SIG-M5 treated with dmso at 0.1 percent for 504 hours (cell line): ENCODE measurements around the gene TRMT44.
"Not testable (repeated sequence)": the region's sequence is repeated elsewhere in the genome, so short reads cannot be mapped to it uniquely, and the experiment has no call there.

ENCODE experiments used
- DNase-seq: peaks from one replicate; lab custom pipeline; 2025; ENCODE audit not compliant: unreplicated experiment; lab: John Stamatoyannopoulos, UW

Gene TRMT44

GRCh38 chr4:8510191-8510590 is 69.6 kb downstream of the TRMT44 start:
- DNase-seq: no peak

GRCh38 chr4:8510611-8511285 is 70.2 kb downstream of the TRMT44 start:
- DNase-seq: no peak

DNA sequence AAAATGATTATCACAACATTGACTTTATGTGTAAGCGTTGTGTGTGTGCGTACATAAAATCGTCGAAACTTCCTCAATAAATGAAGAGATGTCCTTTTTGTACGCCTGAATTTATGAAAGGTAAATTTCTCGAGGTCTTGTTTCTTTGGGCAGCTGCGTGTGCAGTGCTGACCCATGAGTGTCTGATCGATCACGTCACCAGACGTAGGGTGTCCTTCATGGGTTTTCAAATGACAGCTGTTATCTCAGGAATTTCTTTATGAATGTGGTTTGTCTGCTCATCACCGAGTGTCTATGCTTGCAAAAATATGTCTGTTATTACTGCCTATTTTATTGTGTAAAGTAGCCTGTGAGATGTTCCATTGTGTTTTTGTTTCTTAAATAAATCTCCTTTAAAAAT is 71.9 kb downstream of the TRMT44 start:
- DNase-seq: no peak

DNA sequence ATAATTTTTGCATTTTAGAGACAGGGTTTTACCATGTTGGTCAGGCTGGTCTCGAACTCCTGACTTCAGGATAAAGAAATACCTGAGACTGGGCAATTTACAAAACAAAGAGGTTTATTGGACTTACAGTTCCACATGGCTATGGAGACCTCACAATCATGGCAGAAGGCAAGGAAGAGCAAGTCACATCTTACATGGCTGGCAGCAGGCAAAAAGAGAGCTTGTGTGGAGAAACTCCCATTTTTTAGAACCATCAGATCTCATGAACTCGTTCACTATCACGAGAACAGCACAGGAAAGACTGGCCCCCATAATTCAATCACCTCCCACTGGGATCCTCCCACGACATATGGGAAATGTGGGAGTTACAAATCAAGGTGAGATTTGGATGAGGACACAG is 72.5 kb downstream of the TRMT44 start:
- DNase-seq: not testable (repeated sequence)

- no peak for DNase-seq
Observed at GRCh38 chr4:8513931-8514330, 73.4 kb downstream of the TRMT44 start.

DNA sequence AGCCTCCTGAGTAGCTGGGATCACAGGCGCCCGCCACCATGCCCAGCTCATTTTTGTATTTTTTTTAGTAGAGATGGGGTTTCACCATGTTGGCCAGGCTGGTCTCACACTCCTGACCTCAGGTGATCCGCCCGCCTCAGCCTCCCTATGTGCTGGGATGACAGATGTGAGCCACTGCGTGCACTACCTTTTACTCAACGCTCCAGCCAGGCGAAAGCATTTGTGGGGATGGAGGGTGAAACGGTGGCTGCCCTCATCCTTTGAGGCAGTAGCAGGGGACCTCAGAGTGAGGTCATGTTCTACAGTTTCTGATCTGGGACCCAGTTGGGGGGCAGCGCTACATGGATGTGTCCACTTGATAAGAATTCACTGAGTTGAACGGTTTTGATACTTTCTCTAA is 73.8 kb downstream of the TRMT44 start:
- DNase-seq: no peak

GRCh38 chr4:8515316-8516060 is 74.9 kb downstream of the TRMT44 start:
- DNase-seq: no peak

- DNase-seq: no peak
Observed at GRCh38 chr4:8516061-8516573, 75.5 kb downstream of the TRMT44 start.

DNA sequence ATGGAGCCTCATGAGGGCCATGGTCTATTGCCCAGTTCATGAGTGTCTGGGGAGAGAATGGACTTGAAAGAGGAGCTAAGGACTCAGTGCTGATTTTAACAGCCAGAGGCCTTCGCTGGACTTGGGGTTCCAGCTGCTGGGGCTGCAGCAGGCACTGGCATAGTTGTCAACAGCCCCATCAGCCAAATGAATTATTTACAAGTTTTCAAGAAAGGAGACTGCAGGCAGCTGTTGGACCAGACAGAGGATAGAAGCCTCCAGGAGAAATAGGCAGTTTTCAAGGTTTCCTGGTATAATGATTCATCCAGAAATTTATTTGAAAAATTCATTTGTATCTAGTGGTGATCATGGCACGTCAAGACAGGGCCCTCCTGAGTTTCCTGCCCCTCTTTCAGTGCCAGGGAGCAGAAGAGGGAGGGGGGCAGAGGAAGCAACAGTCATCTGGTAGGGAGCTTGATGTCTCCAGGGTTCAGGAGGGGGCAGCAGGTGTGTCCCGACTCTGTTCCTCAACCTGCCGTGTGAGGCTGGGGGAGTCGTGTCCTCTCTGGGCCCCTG is 76.5 kb downstream of the TRMT44 start:
- no peak for DNase-seq

- no peak for DNase-seq
Observed at GRCh38 chr4:8517946-8518345, 77.4 kb downstream of the TRMT44 start.

- no peak for DNase-seq
Observed at GRCh38 chr4:8522160-8523120, 81.9 kb downstream of the TRMT44 start.

DNA sequence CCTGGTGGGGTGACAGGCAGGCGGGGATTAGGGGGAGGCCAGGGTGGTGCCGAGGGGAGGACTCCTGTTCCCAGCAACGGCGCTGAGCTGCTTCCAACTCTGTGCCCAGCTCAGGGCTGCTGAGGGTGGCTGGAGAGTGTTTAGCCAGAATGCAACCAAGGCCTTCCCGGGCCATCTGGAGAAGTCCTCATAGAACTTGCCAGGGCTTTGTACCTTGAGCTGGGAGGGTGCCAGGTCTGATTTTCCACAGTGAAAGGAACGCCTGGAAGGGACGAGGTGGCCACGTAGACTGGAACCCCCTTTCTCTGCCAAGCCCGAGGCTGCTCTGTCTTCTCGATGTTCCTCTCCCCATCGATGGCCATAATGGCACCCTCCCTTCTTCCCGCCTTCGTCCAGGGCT is 82.6 kb downstream of the TRMT44 start:
- no peak for DNase-seq

DNA sequence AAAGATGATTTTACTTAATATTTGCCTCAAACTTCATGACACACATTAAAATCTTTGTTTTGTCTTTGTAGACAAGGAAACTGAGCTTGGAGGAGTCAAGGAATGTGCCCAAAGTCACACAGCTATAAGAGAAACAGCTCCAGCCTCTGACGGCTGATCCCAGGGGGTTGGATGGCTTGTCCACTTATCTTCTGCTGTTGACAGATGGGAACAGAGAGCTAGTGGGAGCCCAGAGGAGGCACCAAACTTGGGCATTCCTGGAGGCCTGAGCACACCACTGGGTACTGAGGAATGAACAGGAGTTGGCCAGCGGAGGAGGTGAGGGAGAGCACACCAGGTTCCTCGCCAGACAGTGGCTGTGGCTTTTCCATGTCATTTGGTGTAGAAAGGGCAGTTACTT is 83.2 kb downstream of the TRMT44 start:
- no peak for DNase-seq

GRCh38 chr4:8524595-8525382 is 84.2 kb downstream of the TRMT44 start:
- no peak for DNase-seq

GRCh38 chr4:8525383-8526120 is 85.0 kb downstream of the TRMT44 start:
- DNase-seq: no peak
